Osteoblast (primary cell): ENCODE data around the gene TLN1. TPM values are rescaled to one million over a fixed set of nuclear protein-coding genes. Genes with fewer than 3 reads are reported as not detected.

Source experiments
- DNase-seq: peaks from one replicate; pipeline ENCODE4 v3.0.0; 2011; ENCODE audit warnings: low spot score, mixed read lengths; ENCODE audit not compliant: insufficient read length; ENCODE audit errors: missing footprints
- H2AFZ ChIP-seq: 2 replicates; pipeline ENCODE4 v1.6.0; 2011; ENCODE audit warnings: mild to moderate bottlenecking, low read length
- H3K27ac ChIP-seq: 2 replicates; pipeline ENCODE4 v1.5.1; 2011; ENCODE audit warnings: mild to moderate bottlenecking, low read depth, low read length, moderate library complexity
- H3K27me3 ChIP-seq: 2 replicates; pipeline ENCODE4 v1.6.0; 2012; ENCODE audit warnings: mild to moderate bottlenecking, control low read depth, inconsistent platforms, low read length, moderate library complexity; ENCODE audit not compliant: insufficient read depth
- H3K36me3 ChIP-seq: 2 replicates; pipeline ENCODE4 v1.5.1; 2011; ENCODE audit warnings: mild to moderate bottlenecking, low read length, control low read depth, moderate library complexity; ENCODE audit not compliant: insufficient read depth
- H3K4me1 ChIP-seq: 2 replicates; pipeline ENCODE4 v1.5.1; 2011; ENCODE audit warnings: mild to moderate bottlenecking, low read length, control low read depth, moderate library complexity; ENCODE audit not compliant: insufficient read depth
- H3K4me2 ChIP-seq: 2 replicates; pipeline ENCODE4 v1.6.0; 2011; ENCODE audit warnings: mild to moderate bottlenecking, low read length; ENCODE audit not compliant: insufficient read depth
- H3K4me3 ChIP-seq: fragments of 200-600 bp; sonication (generic); 3 replicates; pipeline ENCODE4 v1.5.1; 2012; ENCODE audit warnings: mild to moderate bottlenecking, low read length, inconsistent platforms; ENCODE audit not compliant: insufficient read depth
- H3K79me2 ChIP-seq: 2 replicates; pipeline ENCODE4 v1.6.0; 2012; ENCODE audit warnings: mild to moderate bottlenecking, low read length, control low read depth, inconsistent platforms; ENCODE audit not compliant: insufficient read depth
- H3K9me3 ChIP-seq: 2 replicates; pipeline ENCODE4 v1.5.1; 2011; ENCODE audit warnings: low read depth, low read length, control low read depth
- H4K20me1 ChIP-seq: 2 replicates; pipeline ENCODE4 v1.6.0; 2012; ENCODE audit warnings: mild to moderate bottlenecking, low read length, control low read depth; ENCODE audit not compliant: insufficient read depth
- CTCF ChIP-seq: IDR thresholded peaks from 2 replicates; pipeline ENCODE4 v1.5.1; 2011; ENCODE audit warnings: mild to moderate bottlenecking, low read depth, low read length, moderate library complexity; ENCODE audit errors: extremely low read depth
- total RNA-seq: library from RNA; depleted of rRNA; stranded (reverse); fragments of >200 nt; gene quantifications from 2 replicates; pipeline ENCODE4 v1.2.3, GENCODE V29; 2012

TLN1 gene
- total RNA-seq, 1 donor = 376 TPM

GRCh38 chr9:35732800-35733541 lies 976 bp upstream of the TLN1 start:
- Histone ChIP-seq H3K4me1 (peaks cover 51% of the 10 kb centered on the region), H3K9me3 (no peaks in the 10 kb centered on the region), H3K36me3 (peaks cover 39% of the 10 kb centered on the region), H4K20me1 (peaks cover 32% of the 10 kb centered on the region), H3K4me3 (peak overlapping the region; percentile 90), H3K79me2 (peaks cover 65% of the 10 kb centered on the region), H2AFZ (peak overlapping the region; percentile 86), H3K27ac (peak overlapping the region; percentile 87), H3K27me3 (no peaks in the 10 kb centered on the region), H3K4me2 (peak overlapping the region; percentile 91)
- peak; percentile 15 for TF ChIP-seq CTCF
- peak; percentile 96 for DNase-seq

GRCh38 chr9:35731415-35732184 lies 395 bp downstream of the TLN1 start:
- no peak for TF ChIP-seq CTCF
- Histone ChIP-seq H3K36me3 (peaks cover 25% of the 10 kb centered on the region), H3K4me3 (peak overlapping the region; percentile 90), H3K27ac (peak overlapping the region; percentile 87), H4K20me1 (peaks cover 30% of the 10 kb centered on the region), H3K79me2 (peaks cover 78% of the 10 kb centered on the region), H3K27me3 (no peaks in the 10 kb centered on the region), H3K4me2 (peak overlapping the region; percentile 92), H3K9me3 (no peaks in the 10 kb centered on the region), H3K4me1 (peaks cover 64% of the 10 kb centered on the region), H2AFZ (no peak overlapping the region)
- no peak for DNase-seq

- H3K36me3 ChIP-seq = peaks cover 23% of the 10 kb centered on the region
- no peak for DNase-seq
- H2AFZ ChIP-seq = no peak overlapping the region
- H3K4me3 ChIP-seq = peak overlapping the region; percentile 90
- no peaks in the 10 kb centered on the region for H3K9me3 ChIP-seq
- H3K27me3 ChIP-seq = no peaks in the 10 kb centered on the region
- peaks cover 70% of the 10 kb centered on the region for H3K4me1 ChIP-seq
- H3K27ac ChIP-seq = peak overlapping the region; percentile 87
- no peak for TF ChIP-seq CTCF
- peaks cover 86% of the 10 kb centered on the region for H3K79me2 ChIP-seq
- H4K20me1 ChIP-seq = peaks cover 29% of the 10 kb centered on the region
- H3K4me2 ChIP-seq = peak overlapping the region; percentile 92
Observed at GRCh38 chr9:35730486-35730854, 1.5 kb downstream of the TLN1 start.
